Measurements from ENCODE around the gene GPR55. TPM values are rescaled to one million over a fixed set of nuclear protein-coding genes. Genes with fewer than 3 reads are reported as not detected.

Gene GPR55
- total and polyA plus RNA-seq, 8 donors = 0.06 to 0.24 (median 0.09) TPM; not detected in 3

- intact Hi-C loops (cut with DNase I) = loop anchor here in 1 of 2 donors (5.0 kb wide), 1 partner anchor 84 kb away; no protein-coding TSS in a partner anchor
- DNase-seq = no peak
Observed at GRCh38 chr2:230903231-230904150, 21.6 kb downstream of the GPR55 start.

GRCh38 chr2:230902180-230902899 lies 22.7 kb downstream of the GPR55 start:
- no peaks in the 10 kb centered on the region for H3K9me3 ChIP-seq
- no peaks in the 10 kb centered on the region for H3K27me3 ChIP-seq
- peak; percentile 34 to 49 for TF ChIP-seq CTCF (IDR thresholded peaks at IDR 0.05)
- intact Hi-C loops (cut with DNase I) = loop anchor here in 1 of 2 donors (5.0 kb wide), 1 partner anchor 85 kb away; no protein-coding TSS in a partner anchor
- H3K36me3 ChIP-seq = no peaks in the 10 kb centered on the region
- H3K4me3 ChIP-seq = no peak overlapping the region
- DNase-seq (peak in 2 of 4 donors; percentile 15 to 77), ATAC-seq (peak; percentile 72)
- no peaks in the 10 kb centered on the region for H3K4me1 ChIP-seq
- no peak overlapping the region for H3K27ac ChIP-seq

More at GRCh38 chr2:230903231-230904150, 21.6 kb downstream of the GPR55 start:
- Histone ChIP-seq H3K27me3 (no peaks in the 10 kb centered on the region), H3K27ac (no peak overlapping the region), H3K36me3 (no peaks in the 10 kb centered on the region), H3K9me3 (no peaks in the 10 kb centered on the region), H3K4me3 (no peak overlapping the region), H3K4me1 (no peaks in the 10 kb centered on the region)
- no peak for TF ChIP-seq CTCF (IDR thresholded peaks at IDR 0.05)
- no peak for ATAC-seq

GRCh38 chr2:230901006-230901405 lies 24.0 kb downstream of the GPR55 start:
- Histone ChIP-seq H3K4me1 (no peaks in the 10 kb centered on the region), H3K27me3 (no peaks in the 10 kb centered on the region), H3K27ac (no peak overlapping the region), H3K36me3 (no peaks in the 10 kb centered on the region), H3K9me3 (no peaks in the 10 kb centered on the region), H3K4me3 (no peak overlapping the region)
- TF ChIP-seq CTCF (IDR thresholded peaks at IDR 0.05) = no peak
- intact Hi-C loops (cut with DNase I) = loop anchor here in 1 of 2 donors (5.0 kb wide), 1 partner anchor 86 kb away; no protein-coding TSS in a partner anchor
- ATAC-seq (no peak), DNase-seq (no peak)

GRCh38 chr2:230900336-230900995 lies 24.6 kb downstream of the GPR55 start:
- no peaks in the 10 kb centered on the region for H3K9me3 ChIP-seq
- H3K36me3 ChIP-seq = no peaks in the 10 kb centered on the region
- H3K27ac ChIP-seq = no peak overlapping the region
- DNase-seq = no peak
- no peak overlapping the region for H3K4me3 ChIP-seq
- no peaks in the 10 kb centered on the region for H3K4me1 ChIP-seq
- TF ChIP-seq CTCF (IDR thresholded peaks at IDR 0.05) = no peak
- intact Hi-C loops (cut with DNase I) = loop anchor here in 1 of 2 donors (5.0 kb wide), 1 partner anchor 87 kb away; no protein-coding TSS in a partner anchor
- H3K27me3 ChIP-seq = no peaks in the 10 kb centered on the region
- no peak for ATAC-seq

Data from left lung (tissue), 10 donors.